ENCODE measurements around the gene C4orf50.

- TF ChIP-seq, protein P1, sequence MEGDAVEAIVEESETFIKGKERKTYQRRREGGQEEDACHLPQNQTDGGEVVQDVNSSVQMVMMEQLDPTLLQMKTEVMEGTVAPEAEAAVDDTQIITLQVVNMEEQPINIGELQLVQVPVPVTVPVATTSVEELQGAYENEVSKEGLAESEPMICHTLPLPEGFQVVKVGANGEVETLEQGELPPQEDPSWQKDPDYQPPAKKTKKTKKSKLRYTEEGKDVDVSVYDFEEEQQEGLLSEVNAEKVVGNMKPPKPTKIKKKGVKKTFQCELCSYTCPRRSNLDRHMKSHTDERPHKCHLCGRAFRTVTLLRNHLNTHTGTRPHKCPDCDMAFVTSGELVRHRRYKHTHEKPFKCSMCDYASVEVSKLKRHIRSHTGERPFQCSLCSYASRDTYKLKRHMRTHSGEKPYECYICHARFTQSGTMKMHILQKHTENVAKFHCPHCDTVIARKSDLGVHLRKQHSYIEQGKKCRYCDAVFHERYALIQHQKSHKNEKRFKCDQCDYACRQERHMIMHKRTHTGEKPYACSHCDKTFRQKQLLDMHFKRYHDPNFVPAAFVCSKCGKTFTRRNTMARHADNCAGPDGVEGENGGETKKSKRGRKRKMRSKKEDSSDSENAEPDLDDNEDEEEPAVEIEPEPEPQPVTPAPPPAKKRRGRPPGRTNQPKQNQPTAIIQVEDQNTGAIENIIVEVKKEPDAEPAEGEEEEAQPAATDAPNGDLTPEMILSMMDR (IDR thresholded peaks at IDR 0.05): no peak
- no peak for TF ChIP-seq EP300 (IDR thresholded peaks at IDR 0.05)
Measured at GRCh38 chr4:6005175-6005574, 13.1 kb downstream of the C4orf50 start.

All from suprapubic skin (tissue), 3 donors.